Neural progenitor cell (in vitro differentiated cells): ENCODE measurements around the gene PRKAG2. TPM values are rescaled to one million over a fixed set of nuclear protein-coding genes. Genes with fewer than 3 reads are reported as not detected.

ENCODE experiments used
- DNase-seq: peaks from one replicate; pipeline ENCODE4 v3.0.0-alpha.2; 2016; ENCODE audit warnings: low spot score
- H2AFZ ChIP-seq: fragments of 200-600 bp; sonication (generic); replicated peaks from 2 replicates; pipeline ENCODE4 v1.6.1; 2016; ENCODE audit warnings: antibody characterized with exemption
- H3F3A ChIP-seq: fragments of 200-600 bp; sonication (generic); 2 replicates; pipeline ENCODE4 v1.6.1; 2016; ENCODE audit warnings: antibody characterized with exemption, low read depth
- H3K27ac ChIP-seq: fragments of 200-600 bp; sonication (generic); 2 replicates; pipeline ENCODE4 v1.5.1; 2016; ENCODE audit warnings: mild to moderate bottlenecking
- H3K27me3 ChIP-seq: fragments of 200-600 bp; sonication (generic); 2 replicates; pipeline ENCODE4 v1.6.1; 2016; ENCODE audit warnings: mild to moderate bottlenecking, moderate library complexity
- H3K36me3 ChIP-seq: fragments of 200-600 bp; sonication (generic); 2 replicates; pipeline ENCODE4 v1.5.1; 2016
- H3K4me1 ChIP-seq: fragments of 200-600 bp; sonication (generic); 2 replicates; pipeline ENCODE4 v1.6.1; 2016; ENCODE audit warnings: mixed run types
- H3K4me2 ChIP-seq: fragments of 200-600 bp; sonication (generic); 2 replicates; pipeline ENCODE4 v1.6.1; 2016
- H3K4me3 ChIP-seq: fragments of 200-600 bp; sonication (generic); 2 replicates; pipeline ENCODE4 v1.5.1; 2016
- H3K79me2 ChIP-seq: fragments of 200-600 bp; sonication (generic); 2 replicates; pipeline ENCODE4 v1.6.1; 2016; ENCODE audit warnings: low read depth
- H3K9ac ChIP-seq: fragments of 200-600 bp; sonication (generic); 2 replicates; pipeline ENCODE4 v1.6.1; 2016
- H3K9me3 ChIP-seq: fragments of 200-600 bp; sonication (generic); 2 replicates; pipeline ENCODE4 v1.5.1; 2016; ENCODE audit warnings: low read depth
- H4K20me1 ChIP-seq: fragments of 200-600 bp; sonication (generic); 2 replicates; pipeline ENCODE4 v1.6.1; 2016; ENCODE audit warnings: low read depth
- H3K27ac Mint-ChIP-seq: 3 replicates; pipeline ENCODE4 v1.8.0; 2021; ENCODE audit warnings: mixed read lengths
- H3K27me3 Mint-ChIP-seq: 2 replicates; pipeline ENCODE4 v1.8.0; 2022; ENCODE audit warnings: low read depth, mild to moderate bottlenecking, inconsistent platforms, moderate library complexity, mixed read lengths; ENCODE audit not compliant: insufficient read depth
- H3K36me3 Mint-ChIP-seq: 3 replicates; pipeline ENCODE4 v1.8.0; 2021; ENCODE audit warnings: mixed read lengths
- H3K4me1 Mint-ChIP-seq: 3 replicates; pipeline ENCODE4 v1.8.0; 2021; ENCODE audit warnings: mixed read lengths
- H3K4me3 Mint-ChIP-seq: 3 replicates; pipeline ENCODE4 v1.8.0; 2021; ENCODE audit warnings: mild to moderate bottlenecking, moderate library complexity, mixed read lengths
- H3K9me3 Mint-ChIP-seq: 3 replicates; pipeline ENCODE4 v1.8.0; 2020; ENCODE audit warnings: mixed read lengths
- CTCF ChIP-seq: fragments of 200-600 bp; sonication (generic); IDR thresholded peaks from 2 replicates; pipeline ENCODE4 v1.5.1; 2017; ENCODE audit warnings: antibody characterized with exemption, mild to moderate bottlenecking
- EZH2 ChIP-seq: fragments of 200-600 bp; sonication (generic); IDR thresholded peaks from 2 replicates; pipeline ENCODE4 v1.6.1; 2017; ENCODE audit warnings: antibody characterized with exemption, mild to moderate bottlenecking, moderate library complexity
- EZH2phosphoT487 ChIP-seq: fragments of 200-600 bp; sonication (generic); IDR thresholded peaks from 2 replicates; pipeline ENCODE4 v1.6.1; 2017; ENCODE audit warnings: antibody characterized with exemption
- total RNA-seq: library from RNA; depleted of rRNA; stranded (reverse); fragments of >200 nt; gene quantifications from 2 replicates; pipeline ENCODE4 v1.2.3, GENCODE V29; 2015; ENCODE audit warnings: low replicate concordance

PRKAG2 gene
- total RNA-seq, 1 donor from 2014 or later, result 11.4 TPM

- Mint-ChIP-seq H3K4me3 (no peak overlapping the region), H3K4me1 (peaks cover 25% of the 10 kb centered on the region), H3K27me3 (peaks cover 24% of the 10 kb centered on the region), H3K36me3 (no peaks in the 10 kb centered on the region), H3K27ac (no peak overlapping the region), H3K9me3 (peaks cover 4% of the 10 kb centered on the region)
- Histone ChIP-seq H4K20me1 (no peaks in the 10 kb centered on the region), H3K27me3 (no peaks in the 10 kb centered on the region), H3K27ac (no peak overlapping the region), H2AFZ (no peak overlapping the region), H3F3A (no peaks in the 10 kb centered on the region), H3K79me2 (no peaks in the 10 kb centered on the region), H3K9ac (no peak overlapping the region), H3K4me3 (no peak overlapping the region), H3K36me3 (no peaks in the 10 kb centered on the region), H3K4me2 (no peak overlapping the region), H3K4me1 (no peaks in the 10 kb centered on the region), H3K9me3 (no peaks in the 10 kb centered on the region)
- no peak for DNase-seq
- no peak for TF ChIP-seq EZH2
- no peak for TF ChIP-seq CTCF
- TF ChIP-seq EZH2phosphoT487, result no peak
Measured at GRCh38 chr7:151903249-151904032, 26.5 kb upstream of the PRKAG2 start.

- Mint-ChIP-seq H3K4me3 (no peak overlapping the region), H3K27ac (no peak overlapping the region), H3K9me3 (peaks cover 4% of the 10 kb centered on the region), H3K4me1 (peaks cover 32% of the 10 kb centered on the region), H3K27me3 (peaks cover 28% of the 10 kb centered on the region), H3K36me3 (no peaks in the 10 kb centered on the region)
- no peak overlapping the region for H3K27ac ChIP-seq
- no peaks in the 10 kb centered on the region for H4K20me1 ChIP-seq
- no peaks in the 10 kb centered on the region for H3K27me3 ChIP-seq
- TF ChIP-seq EZH2 (no peak), CTCF (no peak), EZH2phosphoT487 (no peak)
- no peaks in the 10 kb centered on the region for H3K4me1 ChIP-seq
- no peak overlapping the region for H3K4me3 ChIP-seq
- H3K4me2 ChIP-seq, result no peak overlapping the region
- no peaks in the 10 kb centered on the region for H3K36me3 ChIP-seq
- no peak overlapping the region for H3K9ac ChIP-seq
- no peaks in the 10 kb centered on the region for H3K79me2 ChIP-seq
- no peaks in the 10 kb centered on the region for H3F3A ChIP-seq
- H2AFZ ChIP-seq, result no peak overlapping the region
- no peaks in the 10 kb centered on the region for H3K9me3 ChIP-seq
- no peak for DNase-seq
Measured at GRCh38 chr7:151902311-151902710, 25.4 kb upstream of the PRKAG2 start.

- Histone ChIP-seq H3K4me3 (no peak overlapping the region), H3K79me2 (no peaks in the 10 kb centered on the region), H3K27ac (no peak overlapping the region), H3F3A (no peaks in the 10 kb centered on the region), H4K20me1 (no peaks in the 10 kb centered on the region), H3K36me3 (no peaks in the 10 kb centered on the region), H3K9ac (no peak overlapping the region), H3K9me3 (no peaks in the 10 kb centered on the region), H3K27me3 (no peaks in the 10 kb centered on the region), H3K4me1 (peaks cover 3% of the 10 kb centered on the region), H2AFZ (no peak overlapping the region), H3K4me2 (no peak overlapping the region)
- H3K36me3 Mint-ChIP-seq, result no peaks in the 10 kb centered on the region
- H3K4me1 Mint-ChIP-seq, result peaks cover 37% of the 10 kb centered on the region
- peaks cover 3% of the 10 kb centered on the region for H3K9me3 Mint-ChIP-seq
- H3K4me3 Mint-ChIP-seq, result no peak overlapping the region
- TF ChIP-seq CTCF (no peak), EZH2 (no peak), EZH2phosphoT487 (no peak)
- no peak for DNase-seq
- H3K27me3 Mint-ChIP-seq, result peaks cover 26% of the 10 kb centered on the region
- H3K27ac Mint-ChIP-seq, result peak overlapping the region; percentile 76
Measured at GRCh38 chr7:151901828-151902227, 24.9 kb upstream of the PRKAG2 start.
